Measurements from ENCODE around the gene SLC25A21.

SLC25A21 gene

DNA sequence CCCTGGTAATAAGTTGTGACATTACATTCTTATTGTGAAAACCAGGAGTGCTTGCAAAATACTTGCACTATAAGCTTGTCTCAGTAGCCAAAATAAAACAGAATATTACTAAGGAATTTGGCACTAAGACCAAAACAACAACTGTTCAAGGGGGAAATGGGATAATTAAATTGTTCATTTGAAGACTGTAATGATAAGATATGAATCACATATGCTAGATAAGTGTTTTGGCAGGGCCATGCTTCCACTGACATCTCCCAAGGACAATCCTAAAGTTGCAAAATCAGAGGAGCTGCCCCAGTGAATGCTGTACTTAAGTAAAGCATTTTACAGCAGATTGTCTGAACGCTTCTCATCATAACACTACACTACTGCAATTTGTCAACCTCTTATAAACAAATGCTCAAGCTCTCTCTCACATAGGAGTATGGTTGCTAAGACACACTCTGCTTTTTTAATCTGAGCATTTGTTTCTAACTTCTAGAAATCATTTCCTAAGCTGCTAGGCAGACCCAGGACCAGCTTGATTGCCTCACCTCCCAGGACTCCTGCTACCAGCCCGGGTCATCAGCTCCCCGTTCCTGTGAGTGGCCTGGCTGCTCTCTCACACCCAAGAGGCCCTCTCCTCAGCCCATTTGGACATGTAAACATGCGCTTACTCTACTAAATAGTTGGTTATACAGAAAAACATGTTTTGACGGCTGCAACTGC lies 319.3 kb downstream of the SLC25A21 start:
- Histone ChIP-seq H4K12ac (ENCODE audit: low read depth, low read length) (peak overlapping the region; percentile 9), H4K8ac (ENCODE audit: low read depth, low read length) (no peak overlapping the region), H3K27ac (ENCODE audit: low read depth, low read length) (no peak overlapping the region), H3K9ac (ENCODE audit: low read length) (no peak overlapping the region), H2AFZ (ENCODE audit: insufficient read depth, low read length, poor library complexity) (no peak overlapping the region), H2BK12ac (ENCODE audit: low read length) (no peak overlapping the region), H4K91ac (ENCODE audit: low read depth, low read length) (no peak overlapping the region), H3K79me2 (ENCODE audit: control insufficient read depth, insufficient read depth, low read length, poor library complexity) (no peaks in the 10 kb centered on the region), H3K4me3 (ENCODE audit: low read depth, low read length) (no peak overlapping the region), H3K14ac (ENCODE audit: low read length) (no peak overlapping the region), H2AK5ac (ENCODE audit: low read length) (no peak overlapping the region), H3K79me1 (ENCODE audit: low read length) (no peaks in the 10 kb centered on the region), H3K4me2 (ENCODE audit: low read length) (no peak overlapping the region), H3K36me3 (ENCODE audit: control insufficient read depth in 1 of 2, insufficient read depth in 2 of 2, low read length in 2 of 2) (no peaks in the 10 kb centered on the region), H3K4me1 (ENCODE audit: control insufficient read depth in 1 of 2, insufficient read depth in 2 of 2, low read length in 2 of 2) (no peaks in the 10 kb centered on the region), H3K18ac (ENCODE audit: low read length) (no peak overlapping the region), H3K23ac (ENCODE audit: low read length) (no peak overlapping the region), H3K9me3 (ENCODE audit: insufficient read depth, low read depth, low read length) (no peaks in the 10 kb centered on the region), H3K27me3 (ENCODE audit: insufficient read depth, low read length) (no peaks in the 10 kb centered on the region), H2BK120ac (ENCODE audit: insufficient read depth, low read length, poor library complexity) (no peak overlapping the region), H2BK5ac (ENCODE audit: low read depth, low read length, poor library complexity) (no peak overlapping the region), H3K4ac (ENCODE audit: low read depth, low read length) (no peak overlapping the region)
- WGBS (ENCODE audit: extremely low coverage, insufficient coverage, insufficient read length) = no CpG with 5 or more reads among the region's 5 CpGs
- DNase-seq = no peak

DNA sequence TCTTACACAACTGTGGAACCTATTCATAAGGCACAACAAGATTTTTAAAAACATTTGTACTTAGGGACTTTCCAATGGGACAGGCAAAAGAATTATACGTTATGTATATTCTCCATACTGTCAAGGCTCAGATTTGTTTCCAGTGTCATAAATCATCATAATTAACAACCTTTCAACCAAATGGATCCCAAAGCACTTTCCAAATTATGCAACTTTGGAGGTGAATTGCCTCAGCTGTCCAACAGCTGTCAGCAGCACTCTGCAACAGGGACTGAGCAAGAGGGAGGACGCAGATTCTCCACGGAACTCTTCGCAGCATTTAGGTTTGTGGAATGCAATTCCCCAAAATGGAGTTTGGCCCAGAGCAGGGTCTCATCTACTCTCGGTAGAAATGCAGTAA lies 324.2 kb downstream of the SLC25A21 start:
- Histone ChIP-seq H3K9me3 (ENCODE audit: insufficient read depth, low read depth, low read length) (no peaks in the 10 kb centered on the region), H4K12ac (ENCODE audit: low read depth, low read length) (no peak overlapping the region), H2BK120ac (ENCODE audit: insufficient read depth, low read length, poor library complexity) (no peak overlapping the region), H2AK5ac (ENCODE audit: low read length) (no peak overlapping the region), H3K4me2 (ENCODE audit: low read length) (no peak overlapping the region), H3K18ac (ENCODE audit: low read length) (no peak overlapping the region), H3K27me3 (ENCODE audit: insufficient read depth, low read length) (no peaks in the 10 kb centered on the region), H3K4me1 (ENCODE audit: control insufficient read depth in 1 of 2, insufficient read depth in 2 of 2, low read length in 2 of 2) (peaks cover 0 to 2% of the 10 kb centered on the region in 2 experiments), H3K9ac (ENCODE audit: low read length) (no peak overlapping the region), H3K79me1 (ENCODE audit: low read length) (no peaks in the 10 kb centered on the region), H3K23ac (ENCODE audit: low read length) (no peak overlapping the region), H2BK5ac (ENCODE audit: low read depth, low read length, poor library complexity) (no peak overlapping the region), H2BK12ac (ENCODE audit: low read length) (no peak overlapping the region), H3K4ac (ENCODE audit: low read depth, low read length) (no peak overlapping the region), H2AFZ (ENCODE audit: insufficient read depth, low read length, poor library complexity) (no peak overlapping the region), H3K36me3 (ENCODE audit: control insufficient read depth in 1 of 2, insufficient read depth in 2 of 2, low read length in 2 of 2) (no peaks in the 10 kb centered on the region), H4K8ac (ENCODE audit: low read depth, low read length) (no peak overlapping the region), H4K91ac (ENCODE audit: low read depth, low read length) (no peak overlapping the region), H3K4me3 (ENCODE audit: low read depth, low read length) (no peak overlapping the region), H3K14ac (ENCODE audit: low read length) (no peak overlapping the region), H3K27ac (ENCODE audit: low read depth, low read length) (no peak overlapping the region), H3K79me2 (ENCODE audit: control insufficient read depth, insufficient read depth, low read length, poor library complexity) (no peaks in the 10 kb centered on the region)
- WGBS (ENCODE audit: extremely low coverage, insufficient coverage, insufficient read length) = no CpG with 5 or more reads among the region's 5 CpGs
- DNase-seq = no peak

DNA sequence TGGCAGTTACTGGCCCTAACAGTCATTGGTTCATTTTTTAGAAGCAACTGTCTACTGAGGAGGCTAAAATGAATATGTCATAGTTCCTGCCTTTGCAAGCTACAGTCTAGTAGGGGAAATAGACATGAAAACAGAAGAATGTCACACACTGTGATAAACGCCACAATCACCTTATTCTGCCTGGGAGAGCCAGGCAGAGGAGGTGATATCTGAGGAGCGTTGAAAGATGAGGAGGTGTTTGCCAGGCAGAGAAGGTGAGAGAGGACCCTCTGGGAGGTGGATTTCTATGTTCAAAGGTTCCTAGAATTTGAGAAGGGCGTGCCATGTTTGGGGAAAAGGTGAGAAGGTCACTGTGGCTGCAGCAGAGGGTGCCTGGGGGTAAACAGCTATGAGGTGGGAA lies 325.0 kb downstream of the SLC25A21 start:
- Histone ChIP-seq H2BK5ac (ENCODE audit: low read depth, low read length, poor library complexity) (no peak overlapping the region), H4K12ac (ENCODE audit: low read depth, low read length) (no peak overlapping the region), H3K27me3 (ENCODE audit: insufficient read depth, low read length) (no peaks in the 10 kb centered on the region), H3K79me2 (ENCODE audit: control insufficient read depth, insufficient read depth, low read length, poor library complexity) (no peaks in the 10 kb centered on the region), H2AK5ac (ENCODE audit: low read length) (no peak overlapping the region), H2AFZ (ENCODE audit: insufficient read depth, low read length, poor library complexity) (no peak overlapping the region), H3K36me3 (ENCODE audit: control insufficient read depth in 1 of 2, insufficient read depth in 2 of 2, low read length in 2 of 2) (no peaks in the 10 kb centered on the region), H3K18ac (ENCODE audit: low read length) (no peak overlapping the region), H3K79me1 (ENCODE audit: low read length) (no peaks in the 10 kb centered on the region), H3K4me3 (ENCODE audit: low read depth, low read length) (no peak overlapping the region), H3K4me1 (ENCODE audit: control insufficient read depth in 1 of 2, insufficient read depth in 2 of 2, low read length in 2 of 2) (peaks cover 0 to 2% of the 10 kb centered on the region in 2 experiments), H4K8ac (ENCODE audit: low read depth, low read length) (no peak overlapping the region), H4K91ac (ENCODE audit: low read depth, low read length) (no peak overlapping the region), H3K14ac (ENCODE audit: low read length) (no peak overlapping the region), H3K9me3 (ENCODE audit: insufficient read depth, low read depth, low read length) (no peaks in the 10 kb centered on the region), H3K23ac (ENCODE audit: low read length) (no peak overlapping the region), H2BK120ac (ENCODE audit: insufficient read depth, low read length, poor library complexity) (no peak overlapping the region), H3K4ac (ENCODE audit: low read depth, low read length) (no peak overlapping the region), H3K27ac (ENCODE audit: low read depth, low read length) (no peak overlapping the region), H3K4me2 (ENCODE audit: low read length) (no peak overlapping the region), H3K9ac (ENCODE audit: low read length) (no peak overlapping the region), H2BK12ac (ENCODE audit: low read length) (no peak overlapping the region)
- no CpG with 5 or more reads among the region's 3 CpGs for WGBS (ENCODE audit: extremely low coverage, insufficient coverage, insufficient read length)
- no peak for DNase-seq

DNA sequence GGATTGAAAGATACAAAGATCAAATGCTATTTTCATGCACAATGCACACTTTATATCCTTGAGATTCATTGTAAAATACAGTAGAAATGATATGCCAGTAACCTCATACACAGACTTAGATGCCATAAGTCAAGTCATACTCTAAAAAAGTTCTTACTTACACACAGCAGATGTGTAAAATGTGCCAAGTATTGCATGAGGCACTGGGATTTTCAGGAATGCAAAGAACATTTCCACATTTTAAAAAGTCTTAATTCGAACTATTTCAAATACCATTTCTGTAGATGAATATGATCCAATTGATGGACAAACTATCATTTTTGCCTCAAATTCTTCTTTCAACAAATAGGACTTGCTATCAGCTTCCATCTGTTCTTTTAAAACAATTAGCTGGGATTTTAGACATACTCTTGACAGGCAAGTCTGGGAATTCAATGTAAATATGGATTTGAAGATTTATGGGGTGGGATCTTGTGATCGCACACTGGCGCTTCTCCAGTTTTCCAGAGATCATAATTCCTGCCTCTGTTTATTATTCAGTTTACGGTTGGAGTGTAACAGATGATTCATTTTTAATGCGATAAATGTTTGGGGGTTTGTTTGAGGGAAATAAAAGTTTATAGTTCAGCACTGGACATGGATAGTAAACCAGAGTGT lies 326.9 kb downstream of the SLC25A21 start:
- H3K79me2 ChIP-seq (ENCODE audit: control insufficient read depth, insufficient read depth, low read length, poor library complexity) = no peaks in the 10 kb centered on the region
- no peaks in the 10 kb centered on the region for H3K79me1 ChIP-seq (ENCODE audit: low read length)
- no peaks in the 10 kb centered on the region for H3K36me3 ChIP-seq (ENCODE audit: control insufficient read depth in 1 of 2, insufficient read depth in 2 of 2, low read length in 2 of 2)
- H3K9ac ChIP-seq (ENCODE audit: low read length) = no peak overlapping the region
- H3K4me3 ChIP-seq (ENCODE audit: low read depth, low read length) = no peak overlapping the region
- no peak overlapping the region for H4K91ac ChIP-seq (ENCODE audit: low read depth, low read length)
- H3K14ac ChIP-seq (ENCODE audit: low read length) = no peak overlapping the region
- no peak overlapping the region for H4K12ac ChIP-seq (ENCODE audit: low read depth, low read length)
- no peak overlapping the region for H4K8ac ChIP-seq (ENCODE audit: low read depth, low read length)
- H3K4me2 ChIP-seq (ENCODE audit: low read length) = no peak overlapping the region
- H3K23ac ChIP-seq (ENCODE audit: low read length) = no peak overlapping the region
- H3K27me3 ChIP-seq (ENCODE audit: insufficient read depth, low read length) = no peaks in the 10 kb centered on the region
- WGBS (ENCODE audit: extremely low coverage, insufficient coverage, insufficient read length) = 100% methylated on average over 2 of the region's 5 CpGs
- H2BK12ac ChIP-seq (ENCODE audit: low read length) = no peak overlapping the region
- H3K18ac ChIP-seq (ENCODE audit: low read length) = no peak overlapping the region
- DNase-seq = no peak
- H2BK5ac ChIP-seq (ENCODE audit: low read depth, low read length, poor library complexity) = no peak overlapping the region
- H2AFZ ChIP-seq (ENCODE audit: insufficient read depth, low read length, poor library complexity) = no peak overlapping the region
- peaks cover 0 to 2% of the 10 kb centered on the region in 2 experiments for H3K4me1 ChIP-seq (ENCODE audit: control insufficient read depth in 1 of 2, insufficient read depth in 2 of 2, low read length in 2 of 2)
- no peak overlapping the region for H3K4ac ChIP-seq (ENCODE audit: low read depth, low read length)
- H2AK5ac ChIP-seq (ENCODE audit: low read length) = no peak overlapping the region
- H3K9me3 ChIP-seq (ENCODE audit: insufficient read depth, low read depth, low read length) = no peaks in the 10 kb centered on the region
- no peak overlapping the region for H2BK120ac ChIP-seq (ENCODE audit: insufficient read depth, low read length, poor library complexity)
- H3K27ac ChIP-seq (ENCODE audit: low read depth, low read length) = no peak overlapping the region
